ENCODE data around the gene NPY5R. TPM values are rescaled to one million over a fixed set of nuclear protein-coding genes. Genes with fewer than 3 reads are reported as not detected.

NPY5R gene
- total RNA-seq, 1 donor from 2014 or later = not detected

DNA sequence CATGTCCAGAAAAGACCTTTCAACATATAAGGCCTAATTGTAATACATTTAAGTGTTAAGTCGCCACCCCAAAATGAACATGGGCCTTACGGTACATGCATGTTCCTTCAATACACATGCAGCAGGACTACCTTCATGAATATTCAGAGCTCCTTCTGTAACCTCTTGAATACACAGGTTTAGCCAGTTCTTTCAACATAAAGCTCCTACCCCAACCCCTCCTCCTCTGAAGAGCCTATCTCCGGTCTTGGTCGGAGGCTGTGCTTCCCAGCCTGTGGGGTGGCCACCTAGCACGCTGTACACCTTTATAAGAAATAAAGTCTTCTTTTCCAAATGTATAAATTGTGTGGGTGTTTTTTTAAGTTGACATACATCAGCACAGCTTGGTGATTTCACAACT, 28.3 kb downstream of the NPY5R start:
- Mint-ChIP-seq H3K9me3 (ENCODE audit: low read depth) (no peaks in the 10 kb centered on the region), H3K27me3 (ENCODE audit: low read depth) (peaks cover 6% of the 10 kb centered on the region), H3K27ac (ENCODE audit: unreplicated experiment) (no peak overlapping the region), H3K36me3 (ENCODE audit: low read depth) (no peaks in the 10 kb centered on the region), H3K4me3 (ENCODE audit: unreplicated experiment) (no peak overlapping the region), H3K4me1 (ENCODE audit: low read depth) (no peaks in the 10 kb centered on the region)
- no peak for DNase-seq (ENCODE audit: low spot score)
- TF ChIP-seq, protein P1, sequence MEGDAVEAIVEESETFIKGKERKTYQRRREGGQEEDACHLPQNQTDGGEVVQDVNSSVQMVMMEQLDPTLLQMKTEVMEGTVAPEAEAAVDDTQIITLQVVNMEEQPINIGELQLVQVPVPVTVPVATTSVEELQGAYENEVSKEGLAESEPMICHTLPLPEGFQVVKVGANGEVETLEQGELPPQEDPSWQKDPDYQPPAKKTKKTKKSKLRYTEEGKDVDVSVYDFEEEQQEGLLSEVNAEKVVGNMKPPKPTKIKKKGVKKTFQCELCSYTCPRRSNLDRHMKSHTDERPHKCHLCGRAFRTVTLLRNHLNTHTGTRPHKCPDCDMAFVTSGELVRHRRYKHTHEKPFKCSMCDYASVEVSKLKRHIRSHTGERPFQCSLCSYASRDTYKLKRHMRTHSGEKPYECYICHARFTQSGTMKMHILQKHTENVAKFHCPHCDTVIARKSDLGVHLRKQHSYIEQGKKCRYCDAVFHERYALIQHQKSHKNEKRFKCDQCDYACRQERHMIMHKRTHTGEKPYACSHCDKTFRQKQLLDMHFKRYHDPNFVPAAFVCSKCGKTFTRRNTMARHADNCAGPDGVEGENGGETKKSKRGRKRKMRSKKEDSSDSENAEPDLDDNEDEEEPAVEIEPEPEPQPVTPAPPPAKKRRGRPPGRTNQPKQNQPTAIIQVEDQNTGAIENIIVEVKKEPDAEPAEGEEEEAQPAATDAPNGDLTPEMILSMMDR (IDR thresholded peaks at IDR 0.05) = no peak

DNA sequence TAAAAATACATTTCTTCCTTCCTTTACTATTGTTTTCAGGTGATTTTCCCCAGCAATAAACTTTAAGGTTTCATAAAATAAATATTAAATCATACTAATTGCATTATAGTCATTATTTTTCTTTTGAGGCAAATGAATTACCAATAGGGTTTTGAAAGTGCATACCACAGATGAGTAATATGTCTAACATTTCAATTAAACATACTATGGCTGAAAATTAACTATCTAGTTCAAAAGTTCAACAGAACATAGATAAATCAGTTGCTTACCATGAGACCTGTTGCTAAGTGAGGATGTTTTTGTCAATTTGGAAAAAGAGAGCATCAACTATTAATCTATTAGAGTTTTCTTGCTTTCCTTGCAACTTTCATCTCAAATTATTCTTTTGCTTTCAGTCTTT, 35.0 kb downstream of the NPY5R start:
- peaks cover 2% of the 10 kb centered on the region for H3K27me3 Mint-ChIP-seq (ENCODE audit: low read depth)
- H3K36me3 Mint-ChIP-seq (ENCODE audit: low read depth) = no peaks in the 10 kb centered on the region
- TF ChIP-seq, protein P1 (IDR thresholded peaks at IDR 0.05) = no peak
- no peak overlapping the region for H3K4me3 Mint-ChIP-seq (ENCODE audit: unreplicated experiment)
- H3K9me3 Mint-ChIP-seq (ENCODE audit: low read depth) = no peaks in the 10 kb centered on the region
- H3K4me1 Mint-ChIP-seq (ENCODE audit: low read depth) = no peaks in the 10 kb centered on the region
- H3K27ac Mint-ChIP-seq (ENCODE audit: unreplicated experiment) = no peak overlapping the region
- no peak for DNase-seq (ENCODE audit: low spot score)

DNA sequence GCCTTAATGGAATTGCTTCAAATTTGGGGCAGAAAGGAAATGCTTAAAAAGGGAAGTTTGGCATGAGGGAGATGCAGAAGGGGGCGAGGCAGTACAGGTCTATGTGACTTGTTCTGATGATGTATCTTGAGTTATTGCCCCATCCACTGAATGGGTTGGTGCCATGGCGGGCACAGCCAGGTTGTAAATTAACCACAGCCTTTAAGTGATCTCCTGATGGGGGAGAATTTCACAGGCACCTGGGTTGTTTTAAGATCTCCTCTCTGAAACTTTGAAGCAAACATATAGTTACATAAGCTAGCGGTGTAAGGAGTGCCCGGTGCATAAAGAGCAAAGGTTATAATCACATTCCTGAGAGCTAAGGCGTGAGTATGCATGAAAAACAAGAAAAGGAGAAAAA, 37.0 kb downstream of the NPY5R start:
- TF ChIP-seq, protein P1 (IDR thresholded peaks at IDR 0.05) = no peak
- no peaks in the 10 kb centered on the region for H3K27me3 Mint-ChIP-seq (ENCODE audit: low read depth)
- no peaks in the 10 kb centered on the region for H3K9me3 Mint-ChIP-seq (ENCODE audit: low read depth)
- DNase-seq (ENCODE audit: low spot score) = no peak
- H3K4me1 Mint-ChIP-seq (ENCODE audit: low read depth) = no peaks in the 10 kb centered on the region
- H3K36me3 Mint-ChIP-seq (ENCODE audit: low read depth) = no peaks in the 10 kb centered on the region
- no peak overlapping the region for H3K27ac Mint-ChIP-seq (ENCODE audit: unreplicated experiment)
- no peak overlapping the region for H3K4me3 Mint-ChIP-seq (ENCODE audit: unreplicated experiment)

DNA sequence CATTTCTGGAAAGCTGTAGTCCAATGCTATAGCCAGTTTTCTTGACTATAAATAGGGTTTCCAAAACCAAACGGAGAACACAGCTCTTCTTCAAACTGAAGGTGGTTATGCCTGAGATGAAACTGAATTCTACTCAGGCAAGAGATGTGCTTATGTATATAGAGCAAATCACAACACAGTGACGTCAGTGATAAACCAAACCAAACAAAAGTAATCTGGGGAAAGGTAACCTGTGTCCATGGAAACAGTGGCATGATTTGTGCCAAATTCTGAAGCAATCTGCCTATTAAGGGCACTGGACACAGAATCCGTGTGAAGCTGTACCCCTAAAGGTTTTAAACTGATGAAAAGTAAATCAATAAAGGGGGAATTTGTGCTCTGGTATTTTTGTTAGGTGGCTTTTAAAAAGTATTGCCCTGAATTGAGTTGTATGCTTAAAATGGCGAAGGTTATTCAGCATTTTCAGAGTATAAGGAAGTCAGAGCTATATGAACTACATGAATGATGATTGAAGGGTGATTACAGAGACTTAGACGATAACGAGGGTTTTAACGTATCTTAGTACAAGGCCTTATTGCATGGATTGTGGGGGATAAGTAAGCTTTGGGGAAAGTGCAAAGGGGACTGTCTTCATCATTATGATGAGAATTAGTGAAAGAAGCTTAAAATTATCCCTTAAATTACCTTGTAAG, 38.6 kb downstream of the NPY5R start:
- no peaks in the 10 kb centered on the region for H3K27me3 Mint-ChIP-seq (ENCODE audit: low read depth)
- H3K4me1 Mint-ChIP-seq (ENCODE audit: low read depth) = no peaks in the 10 kb centered on the region
- no peaks in the 10 kb centered on the region for H3K36me3 Mint-ChIP-seq (ENCODE audit: low read depth)
- TF ChIP-seq, protein P1 (IDR thresholded peaks at IDR 0.05) = no peak
- no peak overlapping the region for H3K27ac Mint-ChIP-seq (ENCODE audit: unreplicated experiment)
- no peaks in the 10 kb centered on the region for H3K9me3 Mint-ChIP-seq (ENCODE audit: low read depth)
- no peak for DNase-seq (ENCODE audit: low spot score)
- H3K4me3 Mint-ChIP-seq (ENCODE audit: unreplicated experiment) = no peak overlapping the region

DNA sequence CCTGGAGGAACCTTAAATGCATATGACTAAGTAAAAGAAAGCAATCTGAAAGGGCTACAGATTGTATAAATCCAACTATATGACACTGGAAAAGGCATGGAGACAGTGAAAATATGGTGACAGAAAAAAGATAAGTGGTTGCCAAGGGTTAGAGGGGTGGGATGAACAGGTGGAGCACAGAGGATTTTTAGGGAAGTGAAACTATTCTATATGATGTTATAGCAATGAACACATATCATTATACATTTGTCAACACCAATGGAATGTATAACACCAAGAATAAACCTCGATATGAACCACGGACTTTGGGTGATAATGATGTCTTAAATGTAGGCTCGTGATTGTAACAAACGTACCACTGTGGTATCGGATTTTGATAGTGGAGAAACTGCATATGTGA, 40.7 kb downstream of the NPY5R start:
- H3K27me3 Mint-ChIP-seq (ENCODE audit: low read depth) = no peaks in the 10 kb centered on the region
- no peak overlapping the region for H3K27ac Mint-ChIP-seq (ENCODE audit: unreplicated experiment)
- no peak for DNase-seq (ENCODE audit: low spot score)

More for the DNA sequence above, 40.7 kb downstream of the NPY5R start:
- Mint-ChIP-seq H3K9me3 (ENCODE audit: low read depth) (no peaks in the 10 kb centered on the region), H3K36me3 (ENCODE audit: low read depth) (no peaks in the 10 kb centered on the region), H3K4me1 (ENCODE audit: low read depth) (no peaks in the 10 kb centered on the region), H3K4me3 (ENCODE audit: unreplicated experiment) (no peak overlapping the region)
- TF ChIP-seq, protein P1 (IDR thresholded peaks at IDR 0.05) = no peak

All from chondrocyte (in vitro differentiated cells).